ENCODE results near the gene KIF5C.

DNA sequence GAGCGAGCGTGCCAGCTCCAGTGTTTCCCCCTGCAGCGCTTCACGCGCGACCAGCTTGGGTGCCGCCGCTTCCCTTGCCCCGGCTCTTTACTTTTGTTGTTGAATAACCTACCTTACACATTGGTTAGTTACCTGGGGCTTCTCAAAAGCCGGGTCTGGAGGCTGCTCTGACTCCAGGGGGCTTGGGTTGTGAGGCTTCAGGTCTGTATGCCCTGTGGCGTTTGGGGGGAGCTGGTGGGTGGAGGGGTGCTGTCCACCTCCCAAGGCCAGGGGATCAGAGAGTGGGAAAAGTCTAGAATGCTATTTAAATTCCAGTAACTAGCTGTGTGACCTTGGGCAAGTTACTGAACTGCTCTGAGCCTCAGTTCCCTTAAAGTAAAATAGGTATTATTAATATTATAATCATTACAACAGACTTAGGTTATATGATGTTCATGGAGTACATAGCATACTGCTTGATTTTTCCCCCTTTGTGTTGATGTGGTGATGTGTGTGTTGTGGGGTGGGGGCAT is 164.2 kb downstream of the KIF5C start:
- TF ChIP-seq, protein P1, sequence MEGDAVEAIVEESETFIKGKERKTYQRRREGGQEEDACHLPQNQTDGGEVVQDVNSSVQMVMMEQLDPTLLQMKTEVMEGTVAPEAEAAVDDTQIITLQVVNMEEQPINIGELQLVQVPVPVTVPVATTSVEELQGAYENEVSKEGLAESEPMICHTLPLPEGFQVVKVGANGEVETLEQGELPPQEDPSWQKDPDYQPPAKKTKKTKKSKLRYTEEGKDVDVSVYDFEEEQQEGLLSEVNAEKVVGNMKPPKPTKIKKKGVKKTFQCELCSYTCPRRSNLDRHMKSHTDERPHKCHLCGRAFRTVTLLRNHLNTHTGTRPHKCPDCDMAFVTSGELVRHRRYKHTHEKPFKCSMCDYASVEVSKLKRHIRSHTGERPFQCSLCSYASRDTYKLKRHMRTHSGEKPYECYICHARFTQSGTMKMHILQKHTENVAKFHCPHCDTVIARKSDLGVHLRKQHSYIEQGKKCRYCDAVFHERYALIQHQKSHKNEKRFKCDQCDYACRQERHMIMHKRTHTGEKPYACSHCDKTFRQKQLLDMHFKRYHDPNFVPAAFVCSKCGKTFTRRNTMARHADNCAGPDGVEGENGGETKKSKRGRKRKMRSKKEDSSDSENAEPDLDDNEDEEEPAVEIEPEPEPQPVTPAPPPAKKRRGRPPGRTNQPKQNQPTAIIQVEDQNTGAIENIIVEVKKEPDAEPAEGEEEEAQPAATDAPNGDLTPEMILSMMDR (IDR thresholded peaks at IDR 0.05) = no peak
- no peak for TF ChIP-seq POLR2A (IDR thresholded peaks at IDR 0.05)

All from breast epithelium (tissue), 3 donors.